WTC11 (cell line): ENCODE measurements around the gene SYNGR1.

Experiments used
- CTCF ChIP-seq: fragments of 200-600 bp; IDR thresholded peaks from 2 replicates; pipeline ENCODE4 v1.8.0; 2022; ENCODE audit warnings: antibody characterized with exemption
- FOXK1 ChIP-seq: sonication (generic); formaldehyde crosslinking; IDR thresholded peaks from 2 replicates; pipeline ENCODE4 v1.8.0; 2022; ENCODE audit warnings: mild to moderate bottlenecking, moderate library complexity, missing genetic modification reagents
- IRF1 ChIP-seq: sonication (generic); formaldehyde crosslinking; IDR thresholded peaks from 2 replicates; pipeline ENCODE4 v1.8.0; 2023; ENCODE audit warnings: missing genetic modification reagents
- MLX ChIP-seq: sonication (generic); formaldehyde crosslinking; IDR thresholded peaks from 2 replicates; pipeline ENCODE4 v1.8.1; 2023; ENCODE audit warnings: mild to moderate bottlenecking, missing genetic modification reagents, moderate library complexity
- NR1H2 ChIP-seq: sonication (generic); formaldehyde crosslinking; IDR thresholded peaks from 2 replicates; pipeline ENCODE4 v1.9.0; 2021; ENCODE audit warnings: mild to moderate bottlenecking, moderate library complexity, missing genetic modification reagents
- NR2C2 ChIP-seq: sonication (generic); formaldehyde crosslinking; IDR thresholded peaks from 2 replicates; pipeline ENCODE4 v1.8.0; 2022; ENCODE audit warnings: mild to moderate bottlenecking, missing genetic modification reagents
- TEAD4 ChIP-seq: sonication (generic); formaldehyde crosslinking; IDR thresholded peaks from 2 replicates; pipeline ENCODE4 v1.8.0; 2022; ENCODE audit warnings: mild to moderate bottlenecking, missing genetic modification reagents
- ZMAT4 ChIP-seq: fragments of 250-450 bp; sonication (Bioruptor Pico); IDR thresholded peaks from 2 replicates; pipeline ENCODE4 v1.9.0; 2021; ENCODE audit warnings: mild to moderate bottlenecking
- TF ChIP-seq, protein P1 (sequence below): sonication (generic); formaldehyde crosslinking; IDR thresholded peaks from 2 replicates; pipeline ENCODE4 v1.8.1; 2022; ENCODE audit warnings: missing genetic modification reagents, borderline replicate concordance

- TF ChIP-seq CTCF (no peak), MLX (CRISPR knock-in tag) (no peak), NR2C2 (CRISPR knock-in tag) (no peak), NR1H2 (CRISPR knock-in tag) (no peak), IRF1 (no peak), TEAD4 (CRISPR knock-in tag) (no peak), FOXK1 (CRISPR knock-in tag) (no peak), ZMAT4 (CRISPR knock-in tag) (no peak)
- TF ChIP-seq, protein P1, sequence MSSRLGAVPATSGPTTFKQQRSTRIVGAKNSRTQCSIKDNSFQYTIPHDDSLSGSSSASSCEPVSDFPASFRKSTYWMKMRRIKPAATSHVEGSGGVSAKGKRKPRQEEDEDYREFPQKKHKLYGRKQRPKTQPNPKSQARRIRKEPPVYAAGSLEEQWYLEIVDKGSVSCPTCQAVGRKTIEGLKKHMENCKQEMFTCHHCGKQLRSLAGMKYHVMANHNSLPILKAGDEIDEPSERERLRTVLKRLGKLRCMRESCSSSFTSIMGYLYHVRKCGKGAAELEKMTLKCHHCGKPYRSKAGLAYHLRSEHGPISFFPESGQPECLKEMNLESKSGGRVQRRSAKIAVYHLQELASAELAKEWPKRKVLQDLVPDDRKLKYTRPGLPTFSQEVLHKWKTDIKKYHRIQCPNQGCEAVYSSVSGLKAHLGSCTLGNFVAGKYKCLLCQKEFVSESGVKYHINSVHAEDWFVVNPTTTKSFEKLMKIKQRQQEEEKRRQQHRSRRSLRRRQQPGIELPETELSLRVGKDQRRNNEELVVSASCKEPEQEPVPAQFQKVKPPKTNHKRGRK, result no peak
Measured at GRCh38 chr22:39408173-39408572, 58.4 kb downstream of the SYNGR1 start.
